H9 (cell line): ENCODE measurements around the gene OPN4. TPM values are rescaled to one million over a fixed set of nuclear protein-coding genes. Genes with fewer than 3 reads are reported as not detected.
A peak's percentile ranks its signal among the peaks of the same experiment; 100 is the strongest.

Source experiments
- DNase-seq: peaks from one replicate; pipeline ENCODE4 v3.0.0-alpha.2; 2017
- H2AFZ ChIP-seq: one replicate; pipeline ENCODE4 v1.6.1; 2013; ENCODE audit warnings: mild to moderate bottlenecking, low read length, control low read depth, moderate library complexity
- H2AK5ac ChIP-seq: 2 replicates; pipeline ENCODE4 v1.6.1; 2013; ENCODE audit warnings: low read length, control low read depth, mixed read lengths; ENCODE audit not compliant: insufficient read length
- H2BK120ac ChIP-seq: one replicate; pipeline ENCODE4 v1.6.1; 2013; ENCODE audit warnings: low read depth, mild to moderate bottlenecking, low read length, control low read depth, inconsistent platforms; ENCODE audit not compliant: poor library complexity, severe bottlenecking
- H2BK12ac ChIP-seq: 2 replicates; pipeline ENCODE4 v1.6.1; 2013; ENCODE audit warnings: low read length, control low read depth, mixed read lengths, low read depth; ENCODE audit not compliant: insufficient read length
- H2BK15ac ChIP-seq: 2 replicates; pipeline ENCODE4 v1.6.1; 2013; ENCODE audit warnings: low read depth, low read length, control low read depth
- H2BK20ac ChIP-seq: one replicate; pipeline ENCODE4 v1.6.1; 2013; ENCODE audit warnings: low read depth, mild to moderate bottlenecking, low read length, control low read depth, inconsistent platforms; ENCODE audit not compliant: poor library complexity, severe bottlenecking
- H2BK5ac ChIP-seq: 2 replicates; pipeline ENCODE4 v1.6.1; 2013; ENCODE audit warnings: low read length, control low read depth, mixed read lengths; ENCODE audit not compliant: insufficient read length
- H3K14ac ChIP-seq: 2 replicates; pipeline ENCODE4 v1.6.1; 2013; ENCODE audit warnings: low read length, control low read depth; ENCODE audit not compliant: insufficient read depth
- H3K18ac ChIP-seq: 2 replicates; pipeline ENCODE4 v1.6.1; 2013; ENCODE audit warnings: low read depth, mild to moderate bottlenecking, mixed read lengths, low read length, control low read depth; ENCODE audit not compliant: insufficient read length
- H3K23ac ChIP-seq: 2 replicates; pipeline ENCODE4 v1.6.1; 2013; ENCODE audit warnings: low read length, control low read depth, mixed read lengths, low read depth; ENCODE audit not compliant: insufficient read length
- H3K23me2 ChIP-seq: 2 replicates; pipeline ENCODE4 v1.6.1; 2013; ENCODE audit warnings: low read depth, mild to moderate bottlenecking, mixed read lengths, low read length, control low read depth; ENCODE audit not compliant: insufficient read length, poor library complexity, severe bottlenecking
- H3K27ac ChIP-seq: 2 replicates; pipeline ENCODE4 v1.5.1; 2013; ENCODE audit warnings: low read length, control low read depth, mixed read lengths, low read depth; ENCODE audit not compliant: insufficient read length
- H3K27me3 ChIP-seq: 2 replicates; pipeline ENCODE4 v1.6.1; 2013; ENCODE audit warnings: low read length, control low read depth, inconsistent platforms; ENCODE audit not compliant: insufficient read depth
- H3K4ac ChIP-seq: 2 replicates; pipeline ENCODE4 v1.6.1; 2013; ENCODE audit warnings: low read depth, mild to moderate bottlenecking, control low read depth, inconsistent platforms, low read length, moderate library complexity
- H3K4me1 ChIP-seq: 2 replicates; pipeline ENCODE4 v1.6.1; 2013; ENCODE audit warnings: low read length, control low read depth, inconsistent platforms; ENCODE audit not compliant: insufficient read depth
- H3K4me2 ChIP-seq: 2 replicates; pipeline ENCODE4 v1.6.1; 2013; ENCODE audit warnings: low read length, control low read depth, mixed read lengths; ENCODE audit not compliant: insufficient read length, insufficient read depth
- H3K56ac ChIP-seq: 2 replicates; pipeline ENCODE4 v1.6.1; 2013; ENCODE audit warnings: low read depth, mild to moderate bottlenecking, mixed read lengths, low read length, control low read depth; ENCODE audit not compliant: insufficient read length
- H3K79me1 ChIP-seq: 2 replicates; pipeline ENCODE4 v1.6.1; 2013; ENCODE audit warnings: low read depth, mild to moderate bottlenecking, moderate library complexity, low read length, control low read depth, inconsistent platforms; ENCODE audit not compliant: insufficient read depth, poor library complexity, severe bottlenecking
- H3K79me2 ChIP-seq: 2 replicates; pipeline ENCODE4 v1.6.1; 2013; ENCODE audit warnings: low read length, control low read depth, inconsistent platforms; ENCODE audit not compliant: insufficient read depth
- H3K9ac ChIP-seq: 2 replicates; pipeline ENCODE4 v1.6.1; 2013; ENCODE audit warnings: low read length, control low read depth, mixed read lengths; ENCODE audit not compliant: insufficient read length; ENCODE audit errors: extremely low read depth
- H3K9me3 ChIP-seq: one replicate; pipeline ENCODE4 v1.6.1; 2013; ENCODE audit warnings: low read depth, low read length, inconsistent platforms; ENCODE audit not compliant: control insufficient read depth
- H3T11ph ChIP-seq: one replicate; pipeline ENCODE4 v1.6.1; 2013; ENCODE audit warnings: mild to moderate bottlenecking, low read length, control low read depth, inconsistent platforms
- H4K20me1 ChIP-seq: one replicate; pipeline ENCODE4 v1.6.1; 2013; ENCODE audit not compliant: control insufficient read depth, insufficient read length, insufficient read depth
- H4K5ac ChIP-seq: 2 replicates; pipeline ENCODE4 v1.6.1; 2013; ENCODE audit warnings: low read depth, mild to moderate bottlenecking, mixed read lengths, low read length, control low read depth; ENCODE audit not compliant: insufficient read length
- H4K8ac ChIP-seq: replicated peaks from 2 replicates; pipeline ENCODE4 v1.6.1; 2013; ENCODE audit warnings: low read length, control low read depth, mixed read lengths, low read depth; ENCODE audit not compliant: insufficient read length
- H4K91ac ChIP-seq: 2 replicates; pipeline ENCODE4 v1.6.1; 2013; ENCODE audit warnings: low read depth, mild to moderate bottlenecking, moderate library complexity, mixed read lengths, low read length, control low read depth; ENCODE audit not compliant: insufficient read length
- H3K27ac Mint-ChIP-seq, 3 experiments: 2 replicates in 2 of 3; 3 replicates in 1 of 3; pipeline ENCODE4 v1.8.0; 2020 to 2021; ENCODE audit warnings: mixed read lengths in 3 of 3, mild to moderate bottlenecking in 1 of 3, moderate library complexity in 1 of 3
- H3K27me3 Mint-ChIP-seq: 2 replicates; pipeline ENCODE4 v1.8.0; 2021; ENCODE audit warnings: low read depth, mild to moderate bottlenecking, moderate library complexity, mixed read lengths
- H3K36me3 Mint-ChIP-seq, 3 experiments: 2 replicates in 2 of 3; 3 replicates in 1 of 3; pipeline ENCODE4 v1.8.0; 2020 to 2021; ENCODE audit warnings: low read depth in 3 of 3, mixed read lengths in 3 of 3; ENCODE audit not compliant: insufficient read depth in 1 of 3
- H3K4me1 Mint-ChIP-seq, 2 experiments: 2 replicates each; pipeline ENCODE4 v1.8.0; 2020; ENCODE audit warnings: mixed read lengths in 2 of 2
- H3K4me3 Mint-ChIP-seq, 2 experiments: 2 replicates in 1 of 2; 3 replicates in 1 of 2; pipeline ENCODE4 v1.8.0; 2020 to 2021; ENCODE audit warnings: mild to moderate bottlenecking in 2 of 2, mixed read lengths in 2 of 2, moderate library complexity in 1 of 2
- H3K9me3 Mint-ChIP-seq, 2 experiments: 2 replicates in 1 of 2; 3 replicates in 1 of 2; pipeline ENCODE4 v1.8.0; 2020; ENCODE audit warnings: mild to moderate bottlenecking in 2 of 2, mixed read lengths in 2 of 2, moderate library complexity in 1 of 2
- CTCF ChIP-seq: fragments of 200-600 bp; sonication (generic); conservative IDR thresholded peaks from 3 replicates; pipeline ENCODE4 v1.8.0; 2021; ENCODE audit warnings: antibody characterized with exemption, mild to moderate bottlenecking
- WGBS: extraction: QIAGEN DNeasy Blood & Tissue Kit; methylation state at CpG from one replicate; pipeline ENCODE4 v1.1.7; 2013; ENCODE audit warnings: missing lambda C conversion rate, low lambda C conversion rate, mixed read lengths; ENCODE audit not compliant: insufficient read length; ENCODE audit errors: extremely low coverage; 5-methylcytosine and 5-hydroxymethylcytosine counted together
- total RNA-seq: library from RNA; stranded (reverse); gene quantifications from 2 replicates; pipeline ENCODE4 v1.2.1, GENCODE V29; 2021

Gene OPN4
- total RNA-seq, 1 experiment from 2014 or later: not detected

GRCh38 chr10:86671985-86672710, 17.8 kb downstream of the OPN4 start:
- H3K23me2 ChIP-seq: no peaks in the 10 kb centered on the region
- H3K18ac ChIP-seq: no peak overlapping the region
- no peak overlapping the region for H3K27ac ChIP-seq
- H3K9me3 ChIP-seq: no peaks in the 10 kb centered on the region
- H3K27me3 ChIP-seq: no peaks in the 10 kb centered on the region
- WGBS: no CpG with 5 or more reads among the region's 12 CpGs
- Mint-ChIP-seq H3K4me3 (peak overlapping the region in 1 of 2 experiments; percentile 8; a peak in 2 of 5 replicates), H3K27ac (peak overlapping the region; percentile 49 to 80 (median 72); a peak in 5 of 7 replicates), H3K4me1 (peaks cover 39 to 58% of the 10 kb centered on the region in 2 experiments), H3K36me3 (no peaks in the 10 kb centered on the region), H3K9me3 (no peaks in the 10 kb centered on the region), H3K27me3 (no peaks in the 10 kb centered on the region)
- H2BK120ac ChIP-seq: no peak overlapping the region
- no peak overlapping the region for H3K9ac ChIP-seq
- no peak overlapping the region for H2BK20ac ChIP-seq
- no peaks in the 10 kb centered on the region for H3K79me1 ChIP-seq
- no peak overlapping the region for H3K56ac ChIP-seq
- H2BK12ac ChIP-seq: no peak overlapping the region
- no peak overlapping the region for H2AFZ ChIP-seq
- no peak overlapping the region for H3T11ph ChIP-seq
- no peak overlapping the region for H3K14ac ChIP-seq
- H3K4ac ChIP-seq: no peak overlapping the region
- H2AK5ac ChIP-seq: no peak overlapping the region
- H2BK5ac ChIP-seq: no peak overlapping the region
- H3K4me1 ChIP-seq: no peaks in the 10 kb centered on the region; the same call in 1 of the 2 replicates
- no peaks in the 10 kb centered on the region for H3K79me2 ChIP-seq
- no peak overlapping the region for H2BK15ac ChIP-seq
- no peak overlapping the region for H3K4me2 ChIP-seq
- no peak for DNase-seq
- no peak overlapping the region for H4K8ac ChIP-seq
- no peak overlapping the region for H3K23ac ChIP-seq
- no peak overlapping the region for H4K5ac ChIP-seq
- TF ChIP-seq CTCF: no peak
- no peaks in the 10 kb centered on the region for H4K20me1 ChIP-seq
- H4K91ac ChIP-seq: no peak overlapping the region
